Panc1 (cell line): ENCODE measurements around the gene HNF1B. TPM values are rescaled to one million over a fixed set of nuclear protein-coding genes. Genes with fewer than 3 reads are reported as not detected.

ENCODE experiments used
- ATAC-seq: fragments of 200-7000 bp; cut with Tn5 transposase; 2 replicates; pipeline ENCODE4 v1.9.1; 2020; ENCODE audit warnings: mild to moderate bottlenecking, moderate library complexity
- BruUV-seq: library from RNA; stranded (reverse); fragments of 400-500 nt; replicated peaks from 2 replicates; lab custom pipeline; 2021; lab: Mats Ljungman, UMichigan
- CTCF ChIA-PET: fragments of 300-600 bp; sonication (Branson Sonifier 250); formaldehyde crosslinking; loops from one replicate; lab custom pipeline; 2022; ENCODE audit warnings: antibody characterized with exemption; lab: Charles Lee
- POLR2A ChIA-PET: fragments of 300-600 bp; sonication (Branson Sonifier 250); formaldehyde crosslinking; loops from one replicate; lab custom pipeline; 2022; ENCODE audit warnings: antibody characterized with exemption; lab: Charles Lee
- DNase-seq: peaks from one replicate; pipeline ENCODE4 v3.0.0-alpha.2; 2010; ENCODE audit warnings: low read depth, low spot score
- H3K27ac ChIP-seq: 2 replicates; pipeline ENCODE4 v1.5.1; 2011; ENCODE audit warnings: mild to moderate bottlenecking, low read length, inconsistent platforms
- H3K27me3 ChIP-seq: fragments of 200-500 bp; sonication (Bioruptor generic); 2 replicates; pipeline ENCODE4 v1.6.0; 2014; ENCODE audit warnings: low read length, inconsistent platforms; ENCODE audit not compliant: control insufficient read depth, insufficient read depth
- H3K36me3 ChIP-seq: fragments of 200-500 bp; sonication (Bioruptor generic); 2 replicates; pipeline ENCODE4 v1.5.1; 2014; ENCODE audit warnings: inconsistent platforms, mild to moderate bottlenecking, low read length, moderate library complexity; ENCODE audit not compliant: control insufficient read depth, insufficient read depth
- H3K4me1 ChIP-seq: 2 replicates; pipeline ENCODE4 v1.5.1; 2011; ENCODE audit warnings: inconsistent platforms, mild to moderate bottlenecking, low read length, moderate library complexity; ENCODE audit not compliant: control insufficient read depth, insufficient read depth
- H3K4me3 ChIP-seq, 2 experiments: 2 replicates each; pipeline ENCODE4 v1.5.1; 2011 to 2012; ENCODE audit warnings: low read depth in 2 of 2, low read length in 2 of 2, mild to moderate bottlenecking in 2 of 2, inconsistent platforms in 1 of 2, moderate library complexity in 1 of 2
- H3K9me3 ChIP-seq: fragments of 200-500 bp; sonication (Bioruptor generic); 2 replicates; pipeline ENCODE4 v1.5.1; 2014; ENCODE audit warnings: low read depth, mild to moderate bottlenecking, inconsistent platforms, low read length, moderate library complexity; ENCODE audit not compliant: control insufficient read depth, insufficient read depth
- CTCF ChIP-seq: fragments of 450-650 bp; IDR thresholded peaks from 2 replicates; pipeline ENCODE4 v1.5.1; 2017; ENCODE audit warnings: mild to moderate bottlenecking
- POLR2AphosphoS5 ChIP-seq: IDR thresholded peaks from 2 replicates; pipeline ENCODE4 v1.6.1; 2012; ENCODE audit warnings: mild to moderate bottlenecking, low read depth, low read length, moderate library complexity
- REST ChIP-seq, 2 experiments: IDR thresholded peaks; 2 replicates each; pipeline ENCODE4 v1.6.1; 2011 to 2012; ENCODE audit warnings: low read depth in 2 of 2, control low read depth in 1 of 2, low read length in 1 of 2, mild to moderate bottlenecking in 1 of 2, moderate library complexity in 1 of 2; ENCODE audit not compliant: insufficient read depth in 1 of 2
- SIN3A ChIP-seq: IDR thresholded peaks from 2 replicates; pipeline ENCODE4 v1.6.1; 2012; ENCODE audit warnings: low read depth, mild to moderate bottlenecking, low read length, moderate library complexity, borderline replicate concordance; ENCODE audit not compliant: insufficient read depth
- TCF7L2 ChIP-seq: IDR thresholded peaks from 2 replicates; pipeline ENCODE4 v1.6.1; 2011; ENCODE audit warnings: mild to moderate bottlenecking, low read depth, low read length, inconsistent platforms
- in situ Hi-C: cut with HindIII; loops from 2 replicates; pipeline ENCODE4 v1.10.0; 2016; ENCODE audit warnings: low sequenced_read_pairs, low pct_unique_long_range_greater_than_20kb
- intact Hi-C: fragments of 100-400 bp; cut with micrococcal nuclease; formaldehyde crosslinking; loops from one replicate; pipeline ENCODE4 v1.10.0; 2022; ENCODE audit not compliant: unreplicated experiment
- total RNA-seq: library from RNA; stranded (reverse); gene quantifications from one replicate; pipeline ENCODE4 v1.2.1, GENCODE V29; 2021; ENCODE audit not compliant: unreplicated experiment

HNF1B gene
- total RNA-seq, 1 experiment from 2014 or later: not detected

- no peak overlapping the region for H3K27ac ChIP-seq
- no peaks in the 10 kb centered on the region for H3K4me1 ChIP-seq
- H3K9me3 ChIP-seq: no peaks in the 10 kb centered on the region
- ATAC-seq (no peak), DNase-seq (no peak)
- no TSS peak for BruUV-seq
- intact Hi-C loops (no loop called here), in situ Hi-C loops (no loop called here)
- TF ChIP-seq REST (IDR thresholded peaks at IDR 0.05; ENCODE audit: insufficient read depth in 1 of 2, low read depth in 2 of 2, low read length in 1 of 2): no peak
- no peak for TF ChIP-seq SIN3A
- no peak for TF ChIP-seq CTCF
- TF ChIP-seq POLR2AphosphoS5: no peak
- H3K27me3 ChIP-seq: no peaks in the 10 kb centered on the region
- H3K36me3 ChIP-seq: no peaks in the 10 kb centered on the region
- CTCF ChIA-PET: no interaction called here
- POLR2A ChIA-PET: no interaction called here
- H3K4me3 ChIP-seq: no peak overlapping the region
Measured at GRCh38 chr17:37662353-37662752, 82.5 kb downstream of the HNF1B start.

DNA sequence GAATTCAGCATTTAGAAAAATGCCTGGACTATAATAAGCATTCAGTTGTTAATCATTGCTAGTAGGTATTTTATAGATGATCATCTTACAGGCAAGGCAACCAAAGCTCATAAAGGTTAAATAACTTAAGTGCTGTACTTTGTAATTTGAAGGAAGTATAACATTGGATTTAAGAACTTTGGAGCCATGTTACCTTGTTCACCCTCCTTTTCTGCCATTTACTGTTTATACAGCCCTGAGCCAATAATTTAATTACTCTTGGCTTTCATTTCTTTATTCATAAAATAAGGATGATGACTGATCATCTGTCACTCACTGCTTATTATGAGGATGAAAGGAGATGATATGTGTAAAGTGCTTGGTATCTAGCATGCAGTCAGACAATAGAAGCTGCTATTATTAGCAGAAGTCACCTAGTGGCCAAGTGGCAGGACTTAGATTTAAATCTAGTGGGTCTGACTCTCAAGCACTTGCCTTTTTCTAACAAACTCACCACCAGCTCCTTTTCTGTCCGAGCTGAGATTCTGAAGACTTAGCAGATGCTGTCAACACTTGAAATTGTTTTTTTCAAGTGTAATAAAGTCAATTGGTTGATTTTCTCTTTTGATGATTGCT is 83.4 kb downstream of the HNF1B start:
- Histone ChIP-seq H3K36me3 (no peaks in the 10 kb centered on the region), H3K9me3 (no peaks in the 10 kb centered on the region), H3K4me1 (no peaks in the 10 kb centered on the region), H3K27me3 (no peaks in the 10 kb centered on the region), H3K27ac (no peak overlapping the region), H3K4me3 (no peak overlapping the region)
- intact Hi-C loops: no loop called here
- in situ Hi-C loops: no loop called here
- no TSS peak for BruUV-seq
- ATAC-seq (no peak), DNase-seq (no peak)
- POLR2A ChIA-PET: no interaction called here
- CTCF ChIA-PET: interaction anchor here (0.5 kb wide), 1 partner anchor 68 kb away, joined by 10 read pairs; no protein-coding TSS in a partner anchor
- TF ChIP-seq SIN3A (no peak), REST (IDR thresholded peaks at IDR 0.05; ENCODE audit: insufficient read depth in 1 of 2, low read depth in 2 of 2, low read length in 1 of 2) (no peak), CTCF (no peak), POLR2AphosphoS5 (no peak), TCF7L2 (no peak)
